Fibroblast of lung (primary cell): ENCODE data around the gene DGAT2. TPM values are rescaled to one million over a fixed set of nuclear protein-coding genes. Genes with fewer than 3 reads are reported as not detected.

ENCODE experiments used
- DNase-seq, 2 donors: peaks; one replicate each; pipeline versions ENCODE4 v3.0.0 to v3.0.0-alpha.2; 2010; ENCODE audit warnings: low read depth in 2 of 2
- H2AFZ ChIP-seq: 2 replicates; pipeline ENCODE4 v1.5.1; 2012; ENCODE audit warnings: low read length, control low read depth, inconsistent platforms
- H3K27ac ChIP-seq: 2 replicates; pipeline ENCODE4 v1.5.1; 2011; ENCODE audit warnings: low read length, control low read depth; ENCODE audit not compliant: insufficient read depth
- H3K27me3 ChIP-seq: 2 replicates; pipeline ENCODE4 v1.5.1; 2011; ENCODE audit warnings: mild to moderate bottlenecking, low read length; ENCODE audit not compliant: control insufficient read depth, insufficient read depth
- H3K36me3 ChIP-seq: 2 replicates; pipeline ENCODE4 v1.5.1; 2011; ENCODE audit warnings: low read length; ENCODE audit not compliant: control insufficient read depth, insufficient read depth
- H3K4me1 ChIP-seq: 2 replicates; pipeline ENCODE4 v1.5.1; 2011; ENCODE audit warnings: low read length; ENCODE audit not compliant: control insufficient read depth, insufficient read depth; ENCODE audit errors: extremely low read depth
- H3K4me2 ChIP-seq: 2 replicates; pipeline ENCODE4 v1.5.1; 2011; ENCODE audit warnings: low read length, control low read depth; ENCODE audit not compliant: insufficient read depth; ENCODE audit errors: extremely low read depth
- H3K4me3 ChIP-seq, 4 experiments: fragments of 200-600 bp in 1 of 4; sonication (generic) in 1 of 4; replicated peaks in 1 of 4; 2 replicates each; pipeline ENCODE4 v1.5.1; 2011 to 2016; ENCODE audit warnings: low read length in 4 of 4, low read depth in 3 of 4, mild to moderate bottlenecking in 3 of 4, control low read depth in 2 of 4, inconsistent platforms in 1 of 4, mixed read lengths in 1 of 4; ENCODE audit not compliant: insufficient read depth in 1 of 4; ENCODE audit errors: control extremely low read depth in 1 of 4
- H3K79me2 ChIP-seq: 2 replicates; pipeline ENCODE4 v1.5.1; 2012; ENCODE audit warnings: mild to moderate bottlenecking, low read length, inconsistent platforms; ENCODE audit not compliant: control insufficient read depth, insufficient read depth
- H3K9ac ChIP-seq: 2 replicates; pipeline ENCODE4 v1.5.1; 2011; ENCODE audit warnings: mild to moderate bottlenecking, low read length, control low read depth; ENCODE audit not compliant: insufficient read depth
- H3K9me3 ChIP-seq: 2 replicates; pipeline ENCODE4 v1.5.1; 2012; ENCODE audit warnings: low read depth, low read length; ENCODE audit not compliant: control insufficient read depth, insufficient read depth
- H4K20me1 ChIP-seq: 2 replicates; pipeline ENCODE4 v1.5.1; 2011; ENCODE audit warnings: low read length; ENCODE audit not compliant: control insufficient read depth, insufficient read depth; ENCODE audit errors: extremely low read depth
- CTCF ChIP-seq, 2 donors: IDR thresholded peaks in 1 of 2; conservative IDR thresholded peaks in 1 of 2; 1 replicate in 1 of 2; 2 replicates in 1 of 2; pipeline ENCODE4 v1.5.1; 2011 to 2012; ENCODE audit warnings: low read length in 2 of 2, control low read depth in 1 of 2, inconsistent platforms in 1 of 2, low read depth in 1 of 2, mild to moderate bottlenecking in 1 of 2
- EZH2 ChIP-seq: IDR thresholded peaks from 2 replicates; pipeline ENCODE4 v1.5.1; 2012; ENCODE audit warnings: low read length, control low read depth, mild to moderate bottlenecking; ENCODE audit errors: missing control alignments
- polyA plus RNA-seq, 2 donors: library from polyadenylated mRNA; depleted of rRNA in 1 of 2; stranded (reverse) in 1 of 2; unstranded in 1 of 2; fragments of >200 nt; gene quantifications; 2 replicates each; pipeline ENCODE4 v1.2.1, GENCODE V29; 2011 to 2012; ENCODE audit warnings: missing spikeins in 1 of 2
- total RNA-seq: library from RNA; depleted of rRNA; stranded (reverse); fragments of >200 nt; gene quantifications from 2 replicates; pipeline ENCODE4 v1.2.1, GENCODE V29; 2014

Gene DGAT2
- total and polyA plus RNA-seq, 2 donors (not counting 1 experiment from before 2014, with no cell fraction given), result 0.32 to 1.3 TPM

GRCh38 chr11:75814677-75815344 is 46.2 kb downstream of the DGAT2 start, which contains the start of gene UVRAG:
Gene UVRAG, plus strand, starts transcription at chr11:75815210. Its CDS starts 198 bp downstream, at chr11:75815408.
- peak; percentile 99 to 100 for DNase-seq
- no peaks in the 10 kb centered on the region for H3K27me3 ChIP-seq
- no peaks in the 10 kb centered on the region for H3K9me3 ChIP-seq
- H3K36me3 ChIP-seq, result no peaks in the 10 kb centered on the region
- H3K9ac ChIP-seq, result peak within 1 kb of the TSS; percentile 87
- H2AFZ ChIP-seq, result peak within 1 kb of the TSS; percentile 95
- H3K27ac ChIP-seq, result peak within 1 kb of the TSS; percentile 83
- TF ChIP-seq EZH2 (no peak), CTCF (conservative IDR thresholded peaks at IDR 0.05 in 1 of 2, IDR thresholded peaks at IDR 0.05 in 1 of 2; ENCODE audit: low read depth in 1 of 2, low read length in 2 of 2) (peak in 1 of 2 donors; percentile 3)
- peaks cover 14% of the 10 kb centered on the region for H3K79me2 ChIP-seq
- peaks cover 8% of the 10 kb centered on the region for H3K4me1 ChIP-seq
- no peaks in the 10 kb centered on the region for H4K20me1 ChIP-seq
- peak within 1 kb of the TSS; percentile 94 for H3K4me2 ChIP-seq
- H3K4me3 ChIP-seq, result peak within 1 kb of the TSS; percentile 78 to 94 (median 92)

- Histone ChIP-seq H3K79me2 (peaks cover 16% of the 10 kb centered on the region), H2AFZ (peak overlapping the region; percentile 29), H3K4me2 (peak overlapping the region; percentile 78), H4K20me1 (no peaks in the 10 kb centered on the region), H3K4me1 (peaks cover 8% of the 10 kb centered on the region), H3K4me3 (peak overlapping the region; percentile 78 to 94 (median 92)), H3K27ac (peak overlapping the region; percentile 83), H3K36me3 (no peaks in the 10 kb centered on the region), H3K9ac (peak overlapping the region; percentile 87), H3K27me3 (no peaks in the 10 kb centered on the region), H3K9me3 (no peaks in the 10 kb centered on the region)
- DNase-seq, result peak; percentile 24 to 46
- TF ChIP-seq EZH2 (no peak), CTCF (conservative IDR thresholded peaks at IDR 0.05 in 1 of 2, IDR thresholded peaks at IDR 0.05 in 1 of 2; ENCODE audit: low read depth in 1 of 2, low read length in 2 of 2) (no peak)
These were observed 47.0 kb downstream of the DGAT2 start for GRCh38 chr11:75815345-75816168.

- Histone ChIP-seq H3K27me3 (no peaks in the 10 kb centered on the region), H3K4me2 (peak overlapping the region; percentile 78), H4K20me1 (no peaks in the 10 kb centered on the region), H3K27ac (no peak overlapping the region), H3K9me3 (no peaks in the 10 kb centered on the region), H3K36me3 (no peaks in the 10 kb centered on the region), H3K4me1 (peaks cover 10% of the 10 kb centered on the region), H2AFZ (no peak overlapping the region), H3K9ac (no peak overlapping the region), H3K79me2 (peaks cover 23% of the 10 kb centered on the region), H3K4me3 (peak overlapping the region; percentile 78 to 94 (median 92))
- DNase-seq, result peak in 1 of 2 donors; percentile 23
- TF ChIP-seq CTCF (conservative IDR thresholded peaks at IDR 0.05 in 1 of 2, IDR thresholded peaks at IDR 0.05 in 1 of 2; ENCODE audit: low read depth in 1 of 2, low read length in 2 of 2) (no peak), EZH2 (no peak)
These were observed 48.1 kb downstream of the DGAT2 start for GRCh38 chr11:75816561-75817239.
